Pulmonary artery endothelial cell (primary cell): ENCODE data around the gene KIF26A. TPM values are rescaled to one million over a fixed set of nuclear protein-coding genes. Genes with fewer than 3 reads are reported as not detected.

Source experiments
- DNase-seq: peaks from one replicate; pipeline ENCODE4 v3.0.0-alpha.2; 2011; ENCODE audit warnings: low read depth, low spot score
- total RNA-seq: library from RNA; depleted of rRNA; stranded (reverse); fragments of >200 nt; gene quantifications from 2 replicates; pipeline ENCODE4 v1.2.3, GENCODE V29; 2014

KIF26A gene
- total RNA-seq, 1 donor from 2014 or later: 13.4 TPM

DNA sequence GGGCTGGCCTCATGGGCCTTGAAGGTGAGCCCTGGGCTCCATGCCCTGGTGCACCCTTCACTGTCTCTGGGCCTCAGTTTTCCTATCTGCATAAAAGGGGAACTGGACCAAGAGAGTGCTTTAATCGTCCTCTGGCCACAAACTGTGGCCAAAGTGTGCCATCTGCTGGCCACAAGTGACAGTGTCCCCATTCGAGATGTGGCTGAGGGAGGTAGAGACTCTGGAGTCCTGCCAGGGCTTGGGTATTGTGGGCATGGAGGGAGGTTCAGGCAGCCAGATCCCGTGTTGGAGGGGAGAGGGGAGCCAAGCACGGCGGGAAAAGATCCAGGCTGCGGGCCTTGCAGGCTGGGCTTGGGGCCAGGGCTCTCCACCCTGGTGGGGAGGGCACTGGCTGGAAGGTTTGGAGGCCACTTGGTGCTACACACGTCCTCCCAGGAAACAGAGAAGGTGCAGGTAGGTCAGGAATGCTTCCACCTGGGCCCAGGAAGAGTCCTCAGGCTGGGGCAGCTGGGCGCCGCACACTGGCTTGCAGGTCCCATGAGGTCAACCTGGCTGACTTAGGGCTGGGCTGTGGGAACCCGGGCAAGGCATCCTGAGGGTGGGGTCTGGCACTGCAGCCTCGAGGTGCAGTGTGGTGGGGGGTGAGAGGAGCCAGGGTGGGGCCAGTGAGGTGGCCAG is 7.3 kb upstream of the KIF26A start:
- no peak for DNase-seq

GRCh38 chr14:104131968-104132732 is 6.2 kb upstream of the KIF26A start:
- DNase-seq: no peak

DNA sequence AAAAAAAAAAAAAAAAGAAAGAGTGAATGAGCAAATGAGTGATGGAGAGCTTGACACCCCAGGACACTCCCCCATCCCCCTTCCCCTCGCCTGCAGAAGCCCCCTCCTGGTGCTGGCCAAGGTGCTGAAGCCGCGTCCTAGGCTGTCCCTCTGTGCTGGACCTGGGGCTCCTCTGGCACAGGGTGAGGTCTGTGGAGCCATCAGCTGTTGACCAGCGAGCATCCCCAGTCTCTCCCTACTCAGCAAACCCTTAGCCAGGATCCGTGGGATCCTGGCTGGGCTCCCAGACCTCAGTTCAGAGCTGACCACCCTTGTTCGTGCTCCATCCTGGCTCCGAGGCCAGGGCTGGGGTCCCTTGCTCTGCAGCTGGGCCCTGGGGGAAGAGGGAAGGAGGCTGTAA is 5.4 kb upstream of the KIF26A start:
- no peak for DNase-seq

DNA sequence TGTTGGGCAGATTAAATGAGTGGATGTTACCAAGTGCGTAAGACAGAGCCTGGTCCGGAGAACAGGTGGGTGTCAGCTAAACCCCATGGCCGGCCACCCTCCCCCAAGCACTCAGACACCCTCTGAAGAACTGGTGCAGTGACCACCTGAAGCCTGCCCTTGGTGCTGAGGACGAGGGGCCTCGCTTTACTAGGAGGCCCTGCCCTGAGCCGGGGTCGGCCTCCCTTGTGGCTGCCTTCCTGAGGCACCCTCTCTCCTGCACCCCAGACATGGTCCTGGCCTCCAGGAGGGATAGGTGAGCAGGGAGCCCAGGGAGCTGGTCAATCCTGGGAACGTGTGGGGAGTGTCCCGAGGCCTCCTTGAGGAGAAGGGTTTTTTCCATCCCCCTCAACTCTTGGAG is 4.9 kb upstream of the KIF26A start:
- no peak for DNase-seq

DNA sequence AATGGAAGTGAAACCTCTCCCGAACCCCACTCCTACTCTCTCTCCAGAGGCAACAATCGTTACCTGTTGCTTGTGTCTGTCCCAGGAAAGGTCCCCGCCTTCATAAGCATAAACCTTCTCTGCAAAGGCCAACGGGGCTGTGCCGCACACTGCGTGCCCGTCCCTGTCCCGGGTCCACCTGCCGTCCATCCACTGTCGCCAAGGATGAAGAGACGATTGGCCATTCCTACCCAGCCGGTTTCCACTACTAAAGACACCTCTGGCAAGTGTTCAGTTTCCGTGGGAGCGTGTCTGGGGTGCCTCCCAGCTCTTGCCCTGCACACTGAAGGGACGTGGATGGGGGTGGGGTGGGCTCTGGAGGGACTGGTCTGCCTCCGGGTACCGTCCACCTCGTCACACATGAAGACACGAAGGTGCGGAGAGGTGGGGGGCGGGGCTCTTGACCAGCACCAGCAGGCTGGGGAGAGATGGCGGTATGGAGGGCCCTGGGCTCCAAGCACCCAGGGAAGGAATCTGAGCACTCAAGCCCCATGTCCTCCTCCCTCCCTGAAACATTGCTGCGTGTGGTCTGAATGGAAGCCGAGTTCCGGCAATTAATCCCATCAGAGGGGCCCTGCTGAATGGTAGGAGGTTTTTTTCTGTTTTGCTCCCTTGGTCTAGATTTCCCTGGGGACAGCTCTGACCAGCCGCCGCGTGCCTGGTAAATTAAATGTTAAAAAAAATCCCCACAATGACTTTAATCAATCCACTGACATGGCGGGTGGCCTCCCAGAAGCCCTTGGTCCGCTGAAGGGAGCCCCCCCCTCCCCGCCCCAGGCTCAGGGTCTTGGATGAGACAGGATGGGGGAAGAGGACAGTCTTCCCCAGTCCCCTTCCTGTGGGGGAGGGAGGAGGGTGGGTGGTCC is 4.1 kb upstream of the KIF26A start:
- DNase-seq: no peak

DNA sequence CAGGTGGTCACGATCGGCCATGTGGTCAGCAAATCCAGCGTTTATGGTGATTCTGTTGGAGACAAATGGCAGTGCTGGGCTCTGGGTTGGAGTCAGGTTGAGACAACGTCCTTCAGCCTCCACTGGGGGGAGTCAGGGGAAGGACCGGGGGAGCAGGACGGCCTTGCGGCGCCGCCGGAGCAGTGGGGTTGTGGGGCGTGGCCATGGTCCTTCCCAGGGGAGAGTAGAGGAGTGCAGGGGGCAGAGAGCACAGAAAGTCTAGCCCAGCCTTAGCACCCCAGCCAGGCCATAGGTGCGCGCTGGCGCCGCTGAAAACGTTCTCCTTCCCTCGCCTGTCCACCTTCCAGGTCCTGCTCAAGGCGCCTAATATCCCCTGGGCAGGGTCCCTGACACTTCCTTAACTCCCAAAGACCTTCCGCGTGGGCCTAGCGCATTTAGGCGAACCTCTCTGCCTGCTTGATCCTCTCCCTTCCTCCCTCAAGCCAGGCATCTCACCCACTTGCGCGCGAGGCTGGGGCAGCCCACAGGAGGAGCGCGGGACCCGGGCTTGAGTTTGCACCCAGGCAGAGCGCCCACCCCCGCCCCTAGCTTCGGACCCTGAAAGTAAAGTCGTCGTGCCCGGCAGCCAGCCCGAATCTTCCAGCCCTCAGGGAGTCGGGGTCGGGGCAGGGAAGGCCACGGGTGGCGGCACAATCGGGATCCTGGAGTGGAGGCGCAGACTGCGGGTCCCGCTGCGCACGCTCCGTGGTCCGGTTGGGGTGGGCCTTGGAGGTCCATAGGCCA is 3.1 kb upstream of the KIF26A start:
- DNase-seq: no peak

DNA sequence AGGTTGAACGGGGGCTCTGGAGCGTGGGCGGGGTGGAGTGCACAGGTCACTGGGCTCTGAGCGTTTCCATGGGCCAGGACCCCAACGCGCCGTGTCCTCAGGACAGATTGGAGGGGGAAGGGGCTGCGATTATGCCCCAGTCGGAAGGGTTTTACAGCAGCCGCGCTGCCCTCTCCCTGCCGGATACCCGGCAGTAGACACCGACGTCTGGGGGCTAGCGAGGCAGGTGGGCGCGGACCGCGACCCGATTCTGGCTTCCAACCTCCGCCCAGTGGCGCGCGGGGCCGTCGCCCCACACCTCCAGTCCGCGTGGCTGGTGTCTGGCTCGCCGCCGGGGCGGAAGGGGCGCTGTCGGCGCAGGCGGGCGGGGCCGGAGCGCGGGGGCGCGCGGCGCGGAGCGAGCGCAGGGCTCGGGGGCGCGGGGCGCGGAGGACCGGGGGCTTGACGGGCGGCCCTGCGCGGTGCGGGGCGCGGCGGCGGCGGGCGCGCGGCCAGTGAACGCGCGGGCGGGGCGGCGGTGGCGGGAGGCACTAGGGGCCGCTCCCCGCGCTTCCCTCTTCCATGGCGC is 2.4 kb upstream of the KIF26A start:
- no peak for DNase-seq

DNA sequence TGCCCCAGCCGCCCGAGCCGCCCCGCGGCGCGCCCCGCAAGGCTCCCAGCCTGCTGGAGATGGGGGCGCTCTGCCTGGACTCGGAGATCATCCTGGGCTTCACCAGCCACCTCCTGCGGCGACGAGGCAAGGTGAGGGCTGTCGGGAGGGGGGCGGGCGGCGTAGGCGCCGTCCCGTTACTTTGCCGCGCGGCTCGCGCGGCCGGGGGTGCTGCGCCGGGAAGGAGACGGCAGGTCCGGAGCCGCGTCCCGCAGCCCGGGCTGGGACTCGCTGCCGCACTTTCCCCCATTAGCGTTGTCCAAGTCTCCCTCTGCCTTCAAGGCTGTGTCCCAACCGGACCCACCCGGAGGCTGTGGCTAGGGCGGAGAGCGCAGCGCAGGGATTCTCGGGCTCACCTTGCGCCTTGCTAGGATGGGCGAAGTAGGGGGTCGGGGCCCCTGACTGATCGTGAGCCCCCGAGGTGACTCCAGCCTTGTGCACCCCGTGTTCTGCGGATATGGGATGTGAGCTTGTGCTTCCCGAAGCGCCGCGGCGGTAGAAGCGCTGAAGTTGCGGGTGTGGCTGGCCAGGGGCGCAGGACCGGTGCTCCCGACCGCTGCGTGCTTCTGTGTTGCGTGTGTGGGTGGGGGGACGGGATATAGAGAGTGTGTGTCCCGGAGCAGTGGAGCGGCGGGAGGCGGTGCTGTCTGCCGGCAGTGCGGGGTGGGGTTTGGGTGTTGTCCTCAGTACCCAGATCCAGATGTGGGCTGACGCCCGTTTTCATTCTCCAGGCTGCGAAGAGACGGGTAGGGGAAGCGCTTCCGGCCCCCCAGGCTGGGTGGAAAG is 1.7 kb upstream of the KIF26A start:
- no peak for DNase-seq

DNA sequence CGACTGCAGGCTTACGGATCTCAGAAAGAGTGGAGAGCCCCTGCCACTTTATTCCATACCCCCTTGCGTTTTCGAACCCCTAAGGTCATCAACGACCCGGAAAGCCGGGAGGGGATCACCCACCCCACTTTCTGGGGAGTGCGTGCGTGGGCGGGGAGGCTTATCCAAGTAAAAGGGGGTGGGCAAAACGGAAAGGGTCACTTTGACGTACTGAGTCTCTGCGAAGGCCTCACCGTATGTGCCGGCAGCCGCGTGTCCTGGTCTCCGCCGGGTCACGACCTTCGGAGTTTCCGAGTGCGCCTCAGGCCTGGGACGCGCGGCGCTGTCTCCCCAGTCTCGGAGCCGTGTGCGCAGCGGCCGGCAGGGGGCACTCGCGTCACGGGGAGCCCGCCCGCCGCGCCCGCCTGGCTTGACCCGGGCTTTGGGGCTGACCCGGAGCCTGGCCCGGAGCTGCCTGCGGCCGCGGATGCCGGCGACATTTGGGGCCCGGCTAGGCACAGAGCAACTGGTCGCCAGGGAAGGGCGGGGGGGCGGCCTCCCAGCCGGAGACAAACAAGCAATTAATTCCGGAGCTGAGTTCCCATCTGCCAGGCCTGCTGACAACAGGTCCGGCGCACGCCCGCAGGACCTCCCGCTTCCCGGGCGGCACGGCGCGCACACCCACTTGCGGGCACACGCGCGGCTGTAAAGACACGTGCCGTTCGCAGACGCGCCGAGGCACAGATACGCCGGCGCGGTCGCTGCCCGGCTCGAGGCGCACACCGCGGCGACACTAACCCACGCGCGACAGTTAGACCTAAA is 890 bp upstream of the KIF26A start:
- no peak for DNase-seq

GRCh38 chr14:104138718-104139459 is 502 bp downstream of the KIF26A start:
- DNase-seq: no peak

DNA sequence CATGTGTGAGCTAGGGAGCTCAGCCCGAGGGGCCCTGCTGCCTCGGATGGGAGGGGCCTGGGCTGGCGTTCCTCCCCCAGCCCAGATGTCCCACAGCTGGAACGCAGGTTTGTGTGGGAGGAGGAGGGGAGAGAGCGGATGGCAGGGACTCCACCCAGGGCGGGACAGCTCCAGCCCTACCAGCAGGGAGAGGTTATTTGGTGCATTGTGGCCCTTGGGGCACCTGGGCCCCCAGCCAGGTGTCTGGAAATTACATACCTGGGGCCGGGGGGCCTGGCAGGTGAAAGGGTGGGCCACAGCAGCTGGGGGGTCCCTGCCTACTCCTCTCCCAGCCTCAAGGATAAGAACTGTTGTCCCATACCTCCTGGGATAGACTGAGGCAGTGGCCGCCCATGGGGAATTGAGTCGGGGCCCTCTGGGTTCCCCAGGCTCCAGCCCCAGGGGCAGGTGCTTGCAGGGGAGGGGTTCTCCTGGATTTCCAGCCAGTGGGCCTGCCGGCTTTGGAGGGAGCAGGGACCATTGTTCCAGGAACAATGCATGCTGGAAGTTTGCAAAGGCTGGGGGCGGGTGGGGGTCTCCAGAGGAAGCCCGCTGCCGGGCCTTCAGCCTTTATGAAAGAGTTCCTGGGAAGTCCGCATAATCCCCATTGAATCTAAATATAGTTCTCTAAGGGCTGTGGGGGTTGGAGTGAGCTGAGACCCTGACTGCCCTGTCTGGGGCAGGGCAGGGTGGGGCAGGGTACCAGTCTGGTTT is 1.2 kb downstream of the KIF26A start:
- no peak for DNase-seq

GRCh38 chr14:104140213-104140462 is 1.8 kb downstream of the KIF26A start:
- DNase-seq: no peak

- no peak for DNase-seq
These were observed 2.3 kb downstream of the KIF26A start for GRCh38 chr14:104140463-104141331.

GRCh38 chr14:104141621-104142091 is 3.3 kb downstream of the KIF26A start:
- DNase-seq: no peak

DNA sequence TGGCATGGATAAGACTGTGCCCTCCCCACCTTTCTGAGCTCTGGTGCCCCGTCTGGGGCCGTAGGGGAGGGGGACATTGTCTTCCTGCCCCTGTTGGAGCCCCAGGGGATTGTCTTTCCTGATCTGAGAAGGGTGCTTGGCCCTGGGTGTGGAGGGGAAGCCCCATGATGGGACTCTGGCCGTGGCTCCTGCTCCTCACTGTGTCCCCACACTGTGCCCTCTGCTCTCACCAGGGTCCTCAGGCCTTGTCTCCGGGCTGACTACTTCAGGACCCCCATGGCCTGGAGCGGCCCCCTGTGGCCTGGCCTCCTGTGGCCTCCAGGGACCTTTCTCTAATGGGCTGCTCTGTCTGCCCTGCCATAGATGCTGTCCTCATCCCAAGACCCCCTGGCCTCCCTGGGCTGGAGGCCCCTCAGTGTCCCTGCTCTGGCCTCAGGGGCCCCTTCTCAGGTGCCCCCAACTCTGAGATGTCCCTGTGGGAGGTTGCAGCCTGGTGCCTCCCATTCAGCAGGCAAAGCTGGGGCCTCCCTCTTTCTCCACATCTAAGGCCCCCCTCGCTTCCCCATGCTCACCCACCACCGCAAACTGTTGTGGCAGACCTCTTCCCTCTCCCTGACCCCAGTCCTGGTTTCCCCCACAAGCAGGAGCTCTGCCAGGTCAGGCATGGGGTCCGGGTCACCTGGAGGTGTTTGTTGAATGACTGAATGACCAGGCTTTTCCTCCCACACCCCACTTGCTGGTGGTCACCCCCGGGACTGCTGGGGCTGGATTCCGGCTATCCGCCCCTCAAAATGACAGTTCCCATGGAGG is 4.0 kb downstream of the KIF26A start:
- no peak for DNase-seq

GRCh38 chr14:104142946-104143470 is 4.6 kb downstream of the KIF26A start:
- DNase-seq: no peak
